ENCODE data around the gene CENPN.

Gene CENPN

DNA sequence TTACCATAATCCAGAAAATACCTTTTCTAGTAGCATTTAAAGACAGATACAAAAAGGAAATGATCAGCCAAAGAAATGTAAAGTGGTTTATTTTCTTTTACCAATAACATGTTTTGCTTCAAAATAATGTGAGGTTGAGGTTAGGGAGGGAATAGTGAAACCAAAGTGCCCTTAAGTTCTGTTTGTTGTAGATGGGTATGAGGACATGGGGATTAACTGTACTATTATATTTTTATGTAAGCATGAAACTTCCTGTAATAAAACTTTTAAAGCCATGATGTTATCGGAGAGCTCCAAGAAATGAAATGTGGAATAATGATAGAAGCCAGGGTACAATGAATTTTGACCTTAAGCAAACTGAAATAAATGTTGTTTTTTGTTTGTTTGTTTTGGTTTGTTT lies 60.2 kb downstream of the CENPN start:
- no peaks in the 10 kb centered on the region for H3K27me3 ChIP-seq
- H3K9me3 ChIP-seq, result no peaks in the 10 kb centered on the region
- DNase-seq, result no peak
- no peaks in the 10 kb centered on the region for H3K4me1 ChIP-seq
- no peak overlapping the region for H3K4me3 ChIP-seq
- no peaks in the 10 kb centered on the region for H3K36me3 ChIP-seq
- TF ChIP-seq, protein P1, sequence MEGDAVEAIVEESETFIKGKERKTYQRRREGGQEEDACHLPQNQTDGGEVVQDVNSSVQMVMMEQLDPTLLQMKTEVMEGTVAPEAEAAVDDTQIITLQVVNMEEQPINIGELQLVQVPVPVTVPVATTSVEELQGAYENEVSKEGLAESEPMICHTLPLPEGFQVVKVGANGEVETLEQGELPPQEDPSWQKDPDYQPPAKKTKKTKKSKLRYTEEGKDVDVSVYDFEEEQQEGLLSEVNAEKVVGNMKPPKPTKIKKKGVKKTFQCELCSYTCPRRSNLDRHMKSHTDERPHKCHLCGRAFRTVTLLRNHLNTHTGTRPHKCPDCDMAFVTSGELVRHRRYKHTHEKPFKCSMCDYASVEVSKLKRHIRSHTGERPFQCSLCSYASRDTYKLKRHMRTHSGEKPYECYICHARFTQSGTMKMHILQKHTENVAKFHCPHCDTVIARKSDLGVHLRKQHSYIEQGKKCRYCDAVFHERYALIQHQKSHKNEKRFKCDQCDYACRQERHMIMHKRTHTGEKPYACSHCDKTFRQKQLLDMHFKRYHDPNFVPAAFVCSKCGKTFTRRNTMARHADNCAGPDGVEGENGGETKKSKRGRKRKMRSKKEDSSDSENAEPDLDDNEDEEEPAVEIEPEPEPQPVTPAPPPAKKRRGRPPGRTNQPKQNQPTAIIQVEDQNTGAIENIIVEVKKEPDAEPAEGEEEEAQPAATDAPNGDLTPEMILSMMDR (IDR thresholded peaks at IDR 0.05), result no peak
- intact Hi-C loops (cut with DNase I; ENCODE audit: low total_unique reads), result no loop called here
- H3K27ac ChIP-seq, result no peak overlapping the region

DNA sequence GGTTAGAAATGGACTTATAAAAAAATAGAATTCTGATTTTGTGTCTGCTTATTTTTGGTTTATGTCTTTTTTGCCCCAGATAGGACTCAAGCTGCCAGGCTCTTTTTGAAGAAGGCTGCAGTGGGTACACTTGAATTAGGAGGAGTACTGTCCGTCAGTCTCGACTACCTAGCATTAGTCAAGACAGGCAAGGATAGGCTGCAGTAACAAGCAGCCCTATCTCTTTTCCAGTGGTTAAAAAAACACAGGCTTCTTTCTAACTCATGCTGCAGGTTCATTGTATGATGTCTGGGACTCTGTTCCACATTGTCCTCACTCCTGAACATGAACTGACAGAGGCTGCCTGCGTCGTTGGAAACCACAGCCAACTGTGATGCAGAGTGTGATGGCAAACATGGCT lies 62.0 kb downstream of the CENPN start:
- no peaks in the 10 kb centered on the region for H3K27me3 ChIP-seq
- no peak for DNase-seq
- no peaks in the 10 kb centered on the region for H3K36me3 ChIP-seq
- intact Hi-C loops (cut with DNase I; ENCODE audit: low total_unique reads), result no loop called here
- H3K4me1 ChIP-seq, result no peaks in the 10 kb centered on the region
- H3K27ac ChIP-seq, result no peak overlapping the region
- H3K9me3 ChIP-seq, result no peaks in the 10 kb centered on the region
- no peak overlapping the region for H3K4me3 ChIP-seq
- TF ChIP-seq, protein P1 (IDR thresholded peaks at IDR 0.05), result no peak

DNA sequence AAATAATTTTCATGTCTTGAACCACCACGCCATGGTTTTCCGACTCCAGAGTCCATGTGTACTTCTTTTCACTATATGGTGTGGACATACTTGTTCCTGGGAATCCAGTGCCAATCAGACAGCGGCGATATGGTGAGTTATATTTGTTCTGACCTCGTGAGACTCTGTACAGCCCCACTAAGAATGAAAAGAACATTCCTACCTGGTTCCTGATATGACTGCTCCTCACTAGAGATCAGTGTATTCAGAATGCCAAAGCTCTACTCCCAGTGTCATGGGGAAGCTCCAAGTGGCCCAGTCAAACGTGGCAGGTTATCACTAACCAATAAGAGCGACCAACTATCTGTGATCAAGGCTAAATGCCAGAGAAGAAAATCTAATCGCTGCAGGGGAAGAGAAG lies 64.0 kb downstream of the CENPN start:
- Histone ChIP-seq H3K9me3 (no peaks in the 10 kb centered on the region), H3K27me3 (no peaks in the 10 kb centered on the region), H3K27ac (no peak overlapping the region), H3K4me3 (no peak overlapping the region), H3K4me1 (peaks cover 0 to under 1% (median 0%) of the 10 kb centered on the region in 4 donors), H3K36me3 (no peaks in the 10 kb centered on the region)
- no peak for DNase-seq
- intact Hi-C loops (cut with DNase I; ENCODE audit: low total_unique reads), result no loop called here
- TF ChIP-seq, protein P1 (IDR thresholded peaks at IDR 0.05), result no peak

DNA sequence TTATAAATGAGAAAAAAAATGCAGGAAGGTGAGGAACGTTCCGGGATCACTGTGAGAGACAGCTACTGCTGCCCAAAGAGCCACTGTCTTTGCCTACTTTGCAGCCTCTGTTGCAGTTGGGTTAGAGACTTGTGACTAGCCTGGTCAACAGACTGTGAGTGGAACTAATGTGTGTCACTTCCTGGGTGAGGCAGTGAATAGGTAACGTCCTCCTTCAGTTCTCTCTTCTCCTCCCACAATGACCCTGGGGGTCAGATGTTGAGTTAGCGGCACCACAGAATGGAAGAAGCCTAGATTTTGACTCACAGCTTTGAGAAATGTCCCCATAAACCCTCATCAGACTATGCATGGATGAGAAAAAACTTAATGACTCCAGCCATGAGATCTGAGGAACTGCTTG lies 64.8 kb downstream of the CENPN start:
- intact Hi-C loops (cut with DNase I; ENCODE audit: low total_unique reads), result no loop called here
- DNase-seq, result no peak
- Histone ChIP-seq H3K9me3 (no peaks in the 10 kb centered on the region), H3K27me3 (no peaks in the 10 kb centered on the region), H3K4me3 (no peak overlapping the region), H3K4me1 (peaks cover 0 to 5% (median 0%) of the 10 kb centered on the region in 4 donors), H3K27ac (no peak overlapping the region), H3K36me3 (no peaks in the 10 kb centered on the region)
- TF ChIP-seq, protein P1 (IDR thresholded peaks at IDR 0.05), result no peak

DNA sequence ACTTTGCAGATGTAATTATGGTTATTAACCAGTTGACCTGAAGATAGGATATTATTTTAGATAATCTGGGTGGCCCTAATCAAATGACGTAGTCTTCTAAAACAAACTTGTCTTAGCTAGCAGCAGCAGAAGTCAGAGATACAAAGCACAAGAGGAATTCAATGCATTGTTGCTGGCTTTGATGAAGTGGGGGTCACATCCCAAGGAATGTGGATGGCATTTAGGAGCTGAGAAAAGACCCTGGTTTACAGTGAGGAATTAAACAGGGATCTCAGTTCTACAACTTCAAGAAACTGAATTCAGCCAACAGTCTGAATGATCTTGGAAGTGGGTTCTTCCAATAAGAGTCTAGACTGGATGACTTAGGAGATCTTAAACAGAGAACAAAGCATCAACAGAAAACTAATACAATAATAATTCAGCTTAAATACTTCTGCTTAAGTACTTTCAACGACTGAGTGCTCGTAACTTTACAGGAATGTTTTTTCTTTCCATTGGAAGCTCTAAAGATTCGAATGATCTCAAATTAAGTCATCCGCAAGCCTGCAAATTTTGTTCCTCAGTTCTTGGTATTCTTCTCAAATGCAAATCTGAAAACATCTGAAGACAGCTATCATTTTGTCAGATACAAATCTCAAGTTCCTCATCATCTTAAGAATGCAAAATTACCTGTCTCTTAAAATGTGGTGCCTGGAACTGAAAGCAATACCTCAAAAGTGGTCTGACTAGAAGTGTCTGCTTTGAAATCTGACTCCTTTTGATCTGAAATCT lies 66.7 kb downstream of the CENPN start:
- TF ChIP-seq, protein P1 (IDR thresholded peaks at IDR 0.05), result no peak
- no peak for DNase-seq
- intact Hi-C loops (cut with DNase I; ENCODE audit: low total_unique reads), result no loop called here
- H3K4me1 ChIP-seq, result peaks cover 0 to 11% (median 4%) of the 10 kb centered on the region in 4 donors
- no peaks in the 10 kb centered on the region for H3K36me3 ChIP-seq
- H3K27ac ChIP-seq, result no peak overlapping the region
- H3K27me3 ChIP-seq, result no peaks in the 10 kb centered on the region
- H3K9me3 ChIP-seq, result no peaks in the 10 kb centered on the region
- no peak overlapping the region for H3K4me3 ChIP-seq

Data from tibial artery (tissue), 4 donors.